Lung (tissue), 12 donors: ENCODE measurements around the gene WHRN. TPM values are rescaled to one million over a fixed set of nuclear protein-coding genes. Genes with fewer than 3 reads are reported as not detected.

ENCODE experiments used
- ATAC-seq: fragments of 200-7000 bp; cut with Tn5 transposase; one replicate; pipeline ENCODE4 v1.9.1; 2020; ENCODE audit warnings: moderate number of reproducible peaks; ENCODE audit not compliant: insufficient read depth, low FRiP score
- DNase-seq, 3 donors: peaks; one replicate each; pipeline ENCODE4 v3.0.0-alpha.2; 2013 to 2017
- H3K27ac ChIP-seq, 2 donors: one replicate each; pipeline ENCODE4 v1.5.1; 2013; ENCODE audit warnings: mild to moderate bottlenecking in 2 of 2, moderate library complexity in 2 of 2, control low read depth in 1 of 2, inconsistent platforms in 1 of 2, low read depth in 1 of 2, low read length in 1 of 2
- H3K27me3 ChIP-seq, 3 donors: one replicate each; pipeline ENCODE4 v1.5.1; 2013; ENCODE audit warnings: low read length in 2 of 3; ENCODE audit not compliant: control insufficient read depth in 3 of 3, insufficient read depth in 3 of 3
- H3K36me3 ChIP-seq, 4 donors: one replicate each; pipeline ENCODE4 v1.5.1; 2013; ENCODE audit warnings: low read length in 4 of 4, mild to moderate bottlenecking in 1 of 4, moderate library complexity in 1 of 4; ENCODE audit not compliant: control insufficient read depth in 4 of 4, insufficient read depth in 4 of 4
- H3K4me1 ChIP-seq, 5 donors: one replicate each; pipeline ENCODE4 v1.5.1; 2013; ENCODE audit warnings: low read length in 5 of 5, mild to moderate bottlenecking in 2 of 5, moderate library complexity in 1 of 5; ENCODE audit not compliant: control insufficient read depth in 5 of 5, insufficient read depth in 5 of 5
- H3K4me3 ChIP-seq: one replicate; pipeline ENCODE4 v1.5.1; 2013; ENCODE audit warnings: mild to moderate bottlenecking, control low read depth, moderate library complexity
- H3K9ac ChIP-seq, 2 donors: one replicate each; pipeline ENCODE4 v1.5.1; 2013; ENCODE audit warnings: low read length in 2 of 2, control low read depth in 1 of 2; ENCODE audit not compliant: insufficient read depth in 1 of 2
- H3K9me3 ChIP-seq, 4 donors: one replicate each; pipeline ENCODE4 v1.5.1; 2013; ENCODE audit warnings: low read length in 3 of 4, mild to moderate bottlenecking in 1 of 4, moderate library complexity in 1 of 4; ENCODE audit not compliant: control insufficient read depth in 4 of 4, insufficient read depth in 3 of 4
- CTCF ChIP-seq: IDR thresholded peaks from 2 replicates; pipeline ENCODE4 v1.5.1; 2012; ENCODE audit warnings: mild to moderate bottlenecking; ENCODE audit errors: control extremely low read depth, extremely low read depth
- whole genome bisulfite sequencing, 2 donors: extraction: QIAGEN DNeasy Blood & Tissue Kit; methylation state at CpG; one replicate each; pipeline ENCODE4 v1.1.7; 2013; 5-methylcytosine and 5-hydroxymethylcytosine counted together
- polyA plus RNA-seq, 2 donors: library from polyadenylated mRNA; stranded (reverse); fragments of 200-250 nt; gene quantifications; one replicate each; pipeline ENCODE4 v1.2.1, GENCODE V29; 2013
- total RNA-seq, 2 donors: library from RNA; depleted of rRNA in 1 of 2; stranded (reverse); fragments of >200 nt in 1 of 2; gene quantifications; one replicate each; pipeline ENCODE4 v1.2.1, GENCODE V29; 2014 to 2021
- donor health status: control.
- donor health status: control.
- donor health status: Bipolar disorder and iron deficiency.
- donor health status: healthy.
- donor health status: DM: yes; HTN: yes; CAD: no.

WHRN gene
- total and polyA plus RNA-seq, 4 donors, result 3.1 to 11.7 (median 5.6) TPM

GRCh38 chr9:114395334-114395617, 110.0 kb downstream of the WHRN start:
- H3K36me3 ChIP-seq, result peaks cover 0 to 3% (median 0%) of the 10 kb centered on the region in 4 donors
- ATAC-seq (no peak), DNase-seq (peak in 2 of 3 donors; percentile 54 to 73)
- H3K27ac ChIP-seq, result peak overlapping the region in 1 of 2 donors; percentile 82
- TF ChIP-seq CTCF, result no peak
- no peaks in the 10 kb centered on the region for H3K27me3 ChIP-seq
- H3K9me3 ChIP-seq, result no peaks in the 10 kb centered on the region
- no peak overlapping the region for H3K4me3 ChIP-seq
- H3K9ac ChIP-seq, result peak overlapping the region in 1 of 2 donors; percentile 24
- 43 to 46% methylated on average over 5 of the region's 5 CpGs for WGBS, 2 donors
- peaks cover 0 to 57% (median 10%) of the 10 kb centered on the region in 5 donors for H3K4me1 ChIP-seq

- Histone ChIP-seq H3K27ac (peak overlapping the region in 1 of 2 donors; percentile 82), H3K9me3 (no peaks in the 10 kb centered on the region), H3K27me3 (no peaks in the 10 kb centered on the region), H3K4me1 (peaks cover 0 to 63% (median 14%) of the 10 kb centered on the region in 5 donors), H3K36me3 (peaks cover 0 to 3% (median 0%) of the 10 kb centered on the region in 4 donors), H3K4me3 (no peak overlapping the region), H3K9ac (peak overlapping the region in 1 of 2 donors; percentile 24)
- ATAC-seq (no peak), DNase-seq (peak; percentile 93 to 96 (median 95))
- TF ChIP-seq CTCF, result no peak
- 48 to 56% methylated on average over 7 of the region's 7 CpGs for WGBS, 2 donors
Measured at GRCh38 chr9:114394523-114395333, 110.5 kb downstream of the WHRN start.

- no peak for ATAC-seq
- H3K9me3 ChIP-seq, result no peaks in the 10 kb centered on the region
- WGBS, 2 donors, result 24 to 57% methylated on average over 3 of the region's 3 CpGs
- H3K27me3 ChIP-seq, result no peaks in the 10 kb centered on the region
- TF ChIP-seq CTCF, result no peak
- H3K4me3 ChIP-seq, result no peak overlapping the region
- peaks cover 0 to 81% (median 21%) of the 10 kb centered on the region in 5 donors for H3K4me1 ChIP-seq
- peak in 2 of 3 donors; percentile 67 to 80 for DNase-seq
- peaks cover 0 to 3% (median 0%) of the 10 kb centered on the region in 4 donors for H3K36me3 ChIP-seq
- peak overlapping the region in 1 of 2 donors; percentile 75 for H3K27ac ChIP-seq
- peak overlapping the region in 1 of 2 donors; percentile 64 for H3K9ac ChIP-seq
Measured at GRCh38 chr9:114392749-114393112, 112.5 kb downstream of the WHRN start.
